GM23248 (cell line): ENCODE data around the gene ANKRD53.

ENCODE experiments used
- EZH2 ChIP-seq: fragments of 200-600 bp; sonication (generic); IDR thresholded peaks from 2 replicates; pipeline ENCODE4 v1.6.1; 2018; ENCODE audit warnings: antibody characterized with exemption, mild to moderate bottlenecking; ENCODE audit not compliant: insufficient read depth, poor library complexity, severe bottlenecking
- EZH2phosphoT487 ChIP-seq: fragments of 200-600 bp; sonication (generic); IDR thresholded peaks from 2 replicates; pipeline ENCODE4 v1.6.1; 2018; ENCODE audit warnings: antibody characterized with exemption, moderate library complexity, mild to moderate bottlenecking, low read depth; ENCODE audit not compliant: insufficient read depth

GRCh38 chr2:70985956-70986355 lies 7.5 kb downstream of the ANKRD53 start:
- TF ChIP-seq EZH2, result no peak
- TF ChIP-seq EZH2phosphoT487, result no peak
